AG10803 (cell line): ENCODE results near the gene FFAR4.
A peak's percentile ranks its signal among the peaks of the same experiment; 100 is the strongest.
"Not testable (repeated sequence)": the region's sequence is repeated elsewhere in the genome, so short reads cannot be mapped to it uniquely, and the experiment has no call there.

ENCODE experiments used
- DNase-seq: peaks from one replicate; pipeline ENCODE4 v3.0.0; 2010; ENCODE audit warnings: low read depth
- H3K4me3 ChIP-seq: 2 replicates; pipeline ENCODE4 v1.5.1; 2011; ENCODE audit warnings: mild to moderate bottlenecking, low read length, control low read depth
- CTCF ChIP-seq: conservative IDR thresholded peaks from 2 replicates; pipeline ENCODE4 v1.5.1; 2011; ENCODE audit warnings: mild to moderate bottlenecking, low read length, control low read depth, inconsistent platforms

Gene FFAR4

GRCh38 chr10:93566435-93567276 lies at the start of gene FFAR4:
Gene FFAR4, plus strand, starts transcription at chr10:93566665. Its CDS starts 56 bp downstream, at chr10:93566721.
- H3K4me3 ChIP-seq, result no peak within 1 kb of the TSS
- DNase-seq, result no peak
- no peak for TF ChIP-seq CTCF

GRCh38 chr10:93518531-93518930 lies 47.9 kb upstream of the FFAR4 start:
- no peak overlapping the region for H3K4me3 ChIP-seq
- DNase-seq, result no peak
- no peak for TF ChIP-seq CTCF

GRCh38 chr10:93535293-93535692 lies 31.2 kb upstream of the FFAR4 start:
- no peak for DNase-seq
- H3K4me3 ChIP-seq, result no peak overlapping the region
- TF ChIP-seq CTCF, result no peak

- not testable (repeated sequence) for DNase-seq, H3K4me3 ChIP-seq
These were observed 25.6 kb upstream of the FFAR4 start for GRCh38 chr10:93540871-93541270.

- DNase-seq, result peak; percentile 29
- H3K4me3 ChIP-seq, result peak overlapping the region; percentile 34
- TF ChIP-seq CTCF, result peak; percentile 86
These were observed 24.8 kb upstream of the FFAR4 start for GRCh38 chr10:93541402-93542357.

GRCh38 chr10:93542358-93542791 lies 24.1 kb upstream of the FFAR4 start:
- DNase-seq, result peak; percentile 34
- no peak for TF ChIP-seq CTCF
- peak overlapping the region; percentile 34 for H3K4me3 ChIP-seq

GRCh38 chr10:93546995-93547394 lies 19.5 kb upstream of the FFAR4 start:
- not testable (repeated sequence) for H3K4me3 ChIP-seq, DNase-seq
